ENCODE results near the gene WDFY3.
A peak's percentile ranks its signal among the peaks of the same experiment; 100 is the strongest.
"Not testable (repeated sequence)": the region's sequence is repeated elsewhere in the genome, so short reads cannot be mapped to it uniquely, and the experiment has no call there.

Gene WDFY3

GRCh38 chr4:84708406-84709135 lies 257.9 kb downstream of the WDFY3 start:
- DNase-seq (ENCODE audit: low read depth): peak; percentile 49

- no peak for DNase-seq (ENCODE audit: low read depth)
Measured at GRCh38 chr4:84706286-84706685, 260.2 kb downstream of the WDFY3 start.

GRCh38 chr4:84699001-84699671 lies 267.4 kb downstream of the WDFY3 start:
- DNase-seq (ENCODE audit: low read depth): no peak

- DNase-seq (ENCODE audit: low read depth): peak; percentile 50
Measured at GRCh38 chr4:84697615-84698201, 268.8 kb downstream of the WDFY3 start.

- no peak for DNase-seq (ENCODE audit: low read depth)
Measured at GRCh38 chr4:84697159-84697558, 269.3 kb downstream of the WDFY3 start.

- no peak for DNase-seq (ENCODE audit: low read depth)
Measured at GRCh38 chr4:84691800-84692199, 274.7 kb downstream of the WDFY3 start.

GRCh38 chr4:84691170-84691691 lies 275.3 kb downstream of the WDFY3 start:
- peak; percentile 96 for DNase-seq (ENCODE audit: low read depth)

- peak; percentile 65 for DNase-seq (ENCODE audit: low read depth)
Measured at GRCh38 chr4:84690481-84690880, 276.0 kb downstream of the WDFY3 start.

- DNase-seq (ENCODE audit: low read depth): no peak
Measured at GRCh38 chr4:84689197-84689596, 277.3 kb downstream of the WDFY3 start.

- no peak for DNase-seq (ENCODE audit: low read depth)
Measured at GRCh38 chr4:84688605-84689004, 277.9 kb downstream of the WDFY3 start.

GRCh38 chr4:84685105-84685504 lies 281.4 kb downstream of the WDFY3 start:
- no peak for DNase-seq (ENCODE audit: low read depth)

GRCh38 chr4:84684361-84684760 lies 282.1 kb downstream of the WDFY3 start:
- DNase-seq (ENCODE audit: low read depth): no peak

GRCh38 chr4:84683064-84683850 lies 283.2 kb downstream of the WDFY3 start:
- DNase-seq (ENCODE audit: low read depth): no peak

GRCh38 chr4:84682661-84683060 lies 283.8 kb downstream of the WDFY3 start:
- DNase-seq (ENCODE audit: low read depth): not testable (repeated sequence)

- DNase-seq (ENCODE audit: low read depth): peak; percentile 64
Measured at GRCh38 chr4:84681486-84682274, 284.8 kb downstream of the WDFY3 start.

- no peak for DNase-seq (ENCODE audit: low read depth)
Measured at GRCh38 chr4:84680956-84681355, 285.5 kb downstream of the WDFY3 start.

- no peak for DNase-seq (ENCODE audit: low read depth)
Measured at GRCh38 chr4:84678976-84679744, 287.3 kb downstream of the WDFY3 start.

- no peak for DNase-seq (ENCODE audit: low read depth)
Measured at GRCh38 chr4:84677995-84678394, 288.5 kb downstream of the WDFY3 start.

- DNase-seq (ENCODE audit: low read depth): no peak
Measured at GRCh38 chr4:84677093-84677492, 289.4 kb downstream of the WDFY3 start.

- DNase-seq (ENCODE audit: low read depth): peak; percentile 94
Measured at GRCh38 chr4:84673475-84674240, 292.8 kb downstream of the WDFY3 start.

Measured in ELR (cell line).